ENCODE measurements around the gene ABLIM3. TPM values are rescaled to one million over a fixed set of nuclear protein-coding genes. Genes with fewer than 3 reads are reported as not detected.

ABLIM3 gene
- total and polyA plus RNA-seq, 2 of the 13 experiments (the other 11 are each of a cell fraction or from before 2014, with no cell fraction given), result 0.53 to 6.3 TPM

GRCh38 chr5:149172709-149173505 lies 31.6 kb downstream of the ABLIM3 start (continued):
- TF ChIP-seq TEAD2 (CRISPR knock-in tag; IDR thresholded peaks at IDR 0.05), result no peak
- TF ChIP-seq SMYD3 (CRISPR knock-in tag; IDR thresholded peaks at IDR 0.05), result peak; percentile 60; the same call in 1 of the 2 replicates
- TF ChIP-seq ZNF574 (CRISPR knock-in tag; IDR thresholded peaks at IDR 0.05), result peak; percentile 54
- TF ChIP-seq ZNF660 (CRISPR knock-in tag; IDR thresholded peaks at IDR 0.05; ENCODE audit: borderline replicate concordance, low read depth), result no peak
- no peak for TF ChIP-seq ZNF251 (CRISPR knock-in tag; IDR thresholded peaks at IDR 0.05)
- TF ChIP-seq ZNF710 (CRISPR knock-in tag; IDR thresholded peaks at IDR 0.05; ENCODE audit: borderline replicate concordance), result peak; percentile 90
- 0 out of 2 replicates have a peak, but pooled peaks have one; percentile 37 for TF ChIP-seq ZBTB10 (CRISPR knock-in tag; IDR thresholded peaks at IDR 0.05; ENCODE audit: borderline replicate concordance)
- TF ChIP-seq SOX13 (IDR thresholded peaks at IDR 0.05), result peak; percentile 90
- peak in 1 of 2 experiments; percentile 91; a peak in 2 of 4 replicates for TF ChIP-seq SOX13 (CRISPR knock-in tag; conservative IDR thresholded peaks at IDR 0.05 in 1 of 2, IDR thresholded peaks at IDR 0.05 in 1 of 2)
- TF ChIP-seq CTCF (CRISPR knock-in tag; IDR thresholded peaks at IDR 0.05), result peak; percentile 4; the same call in 1 of the 2 replicates
- peak; percentile 64; the same call in 1 of the 2 replicates for TF ChIP-seq ZBTB39 (CRISPR knock-in tag; IDR thresholded peaks at IDR 0.05)
